ENCODE measurements around the gene TFDP2. TPM values are rescaled to one million over a fixed set of nuclear protein-coding genes. Genes with fewer than 3 reads are reported as not detected.

Gene TFDP2
- total and polyA plus RNA-seq, 2 experiments from 2014 or later, result 150 to 410 TPM

- peaks cover 2% of the 10 kb centered on the region for H3K36me3 Mint-ChIP-seq (ENCODE audit: low read depth)
- Histone ChIP-seq H3K4me1 (ENCODE audit: insufficient read depth) (no peaks in the 10 kb centered on the region; the same call in 1 of the 2 replicates), H3K9me2 (ENCODE audit: insufficient read depth) (no peaks in the 10 kb centered on the region), H3K4me2 (no peak overlapping the region), H3K36me3 (ENCODE audit: insufficient read depth) (no peaks in the 10 kb centered on the region), H3K79me2 (replicated peaks; ENCODE audit: insufficient read depth) (no peaks in the 10 kb centered on the region), H3K4me3 (no peak overlapping the region), H4K20me1 (replicated peaks; ENCODE audit: insufficient read depth) (no peaks in the 10 kb centered on the region), H2AFZ (no peak overlapping the region), H3F3A (replicated peaks; ENCODE audit: low read depth) (no peaks in the 10 kb centered on the region), H3K27me3 (ENCODE audit: insufficient read depth) (no peaks in the 10 kb centered on the region), H3K27ac (ENCODE audit: low read depth) (peak overlapping the region; percentile 59; the same call in 1 of the 2 replicates)
- H3K27me3 Mint-ChIP-seq (ENCODE audit: insufficient read depth, low read depth, poor library complexity), result peaks cover 14% of the 10 kb centered on the region
- DNase-seq (ENCODE audit: low spot score), result no peak
- peaks cover 5% of the 10 kb centered on the region; the same call in 2 of the 3 replicates for H3K4me1 Mint-ChIP-seq
- no peak for TF ChIP-seq JUNB (IDR thresholded peaks at IDR 0.05; ENCODE audit: unreplicated experiment)
- no peak for TF ChIP-seq ETS1 (IDR thresholded peaks at IDR 0.05)
- no peak for TF ChIP-seq NANOG (IDR thresholded peaks at IDR 0.05; ENCODE audit: borderline replicate concordance)
- no peak for TF ChIP-seq ZNF114 (CRISPR knock-in tag; IDR thresholded peaks at IDR 0.05)
- TF ChIP-seq CTCF (conservative IDR thresholded peaks at IDR 0.05; ENCODE audit: low read depth in 2 of 2), result no peak
- H3K27ac Mint-ChIP-seq, result no peak overlapping the region
- no peaks in the 10 kb centered on the region for H3K9me3 Mint-ChIP-seq
- no peak for ATAC-seq
- H3K4me3 Mint-ChIP-seq, result no peak overlapping the region
These were observed 215.7 kb downstream of the TFDP2 start for GRCh38 chr3:141933421-141934300.

GRCh38 chr3:141930801-141931200 is 218.5 kb downstream of the TFDP2 start:
- Mint-ChIP-seq H3K27me3 (ENCODE audit: insufficient read depth, low read depth, poor library complexity) (peaks cover 17% of the 10 kb centered on the region), H3K27ac (no peak overlapping the region), H3K9me3 (no peaks in the 10 kb centered on the region), H3K36me3 (ENCODE audit: low read depth) (peaks cover 21% of the 10 kb centered on the region), H3K4me3 (no peak overlapping the region), H3K4me1 (peaks cover 12% of the 10 kb centered on the region; the same call in 2 of the 3 replicates)
- Histone ChIP-seq H3K4me3 (no peak overlapping the region), H4K20me1 (replicated peaks; ENCODE audit: insufficient read depth) (no peaks in the 10 kb centered on the region), H3K27me3 (ENCODE audit: insufficient read depth) (no peaks in the 10 kb centered on the region), H3K4me1 (ENCODE audit: insufficient read depth) (no peaks in the 10 kb centered on the region), H3K36me3 (ENCODE audit: insufficient read depth) (peaks cover 7% of the 10 kb centered on the region; the same call in 1 of the 2 replicates), H2AFZ (no peak overlapping the region), H3K4me2 (no peak overlapping the region), H3F3A (replicated peaks; ENCODE audit: low read depth) (no peaks in the 10 kb centered on the region), H3K9me2 (ENCODE audit: insufficient read depth) (no peaks in the 10 kb centered on the region; the same call in 1 of the 2 replicates), H3K79me2 (replicated peaks; ENCODE audit: insufficient read depth) (no peaks in the 10 kb centered on the region), H3K27ac (ENCODE audit: low read depth) (no peak overlapping the region)
- DNase-seq (ENCODE audit: low spot score) (no peak), ATAC-seq (no peak)
- TF ChIP-seq NANOG (IDR thresholded peaks at IDR 0.05; ENCODE audit: borderline replicate concordance) (no peak), EZH2 (IDR thresholded peaks at IDR 0.05; ENCODE audit: low read depth, unreplicated experiment) (no peak), ZNF114 (CRISPR knock-in tag; IDR thresholded peaks at IDR 0.05) (no peak), CREB1 (CRISPR knock-in tag; IDR thresholded peaks at IDR 0.05; ENCODE audit: low read depth) (no peak), JUNB (IDR thresholded peaks at IDR 0.05; ENCODE audit: unreplicated experiment) (no peak), CTCF (conservative IDR thresholded peaks at IDR 0.05; ENCODE audit: low read depth in 2 of 2) (no peak), ZNF331 (CRISPR knock-in tag; IDR thresholded peaks at IDR 0.05; ENCODE audit: low read depth) (no peak)

Measured in GM23338 (cell line).